WI38 (cell line): ENCODE data around the gene WFDC1.

Source experiments
- H3K4me3 ChIP-seq: 2 replicates; pipeline ENCODE4 v1.5.1; 2011; ENCODE audit warnings: low read depth, mild to moderate bottlenecking, control low read depth, low read length
- CTCF ChIP-seq: IDR thresholded peaks from 2 replicates; pipeline ENCODE4 v1.5.1; 2012; ENCODE audit warnings: low read depth, mild to moderate bottlenecking, control low read depth, low read length

The WFDC1 gene

GRCh38 chr16:84349862-84350684 is 55.4 kb downstream of the WFDC1 start:
- no peak for TF ChIP-seq CTCF
- H3K4me3 ChIP-seq = no peak overlapping the region

GRCh38 chr16:84350685-84351400 is 56.2 kb downstream of the WFDC1 start:
- no peak for TF ChIP-seq CTCF
- H3K4me3 ChIP-seq = no peak overlapping the region

- TF ChIP-seq CTCF = no peak
- H3K4me3 ChIP-seq = no peak overlapping the region
Observed at GRCh38 chr16:84351630-84352029, 57.0 kb downstream of the WFDC1 start.

- no peak overlapping the region for H3K4me3 ChIP-seq
- TF ChIP-seq CTCF = no peak
Observed at GRCh38 chr16:84354306-84354705, 59.6 kb downstream of the WFDC1 start.

- H3K4me3 ChIP-seq = no peak overlapping the region
- no peak for TF ChIP-seq CTCF
Observed at GRCh38 chr16:84355149-84355548, 60.5 kb downstream of the WFDC1 start.

GRCh38 chr16:84356176-84356575 is 61.5 kb downstream of the WFDC1 start:
- no peak for TF ChIP-seq CTCF
- H3K4me3 ChIP-seq = no peak overlapping the region

- no peak overlapping the region for H3K4me3 ChIP-seq
- no peak for TF ChIP-seq CTCF
Observed at GRCh38 chr16:84356591-84357116, 62.0 kb downstream of the WFDC1 start.
